Ovary (tissue), 9 donors: ENCODE measurements around the gene DNMT3A. TPM values are rescaled to one million over a fixed set of nuclear protein-coding genes. Genes with fewer than 3 reads are reported as not detected.

Experiments
- DNase-seq, 5 donors: peaks; one replicate each; pipeline ENCODE4 v3.0.0-alpha.2; 2019 to 2020
- H3K27ac ChIP-seq, 2 donors: fragments of 200-600 bp; one replicate each; pipeline versions ENCODE4 v1.5.1 to v1.8.0; 2019 to 2022
- H3K27me3 ChIP-seq: fragments of 200-600 bp; one replicate; pipeline ENCODE4 v1.8.0; 2022
- H3K36me3 ChIP-seq: fragments of 200-600 bp; sonication (generic); one replicate; pipeline ENCODE4 v1.5.1; 2019
- H3K4me1 ChIP-seq: one replicate; pipeline ENCODE4 v1.8.1; 2013; ENCODE audit warnings: mild to moderate bottlenecking, moderate library complexity; ENCODE audit not compliant: insufficient read depth
- H3K4me3 ChIP-seq: fragments of 200-600 bp; sonication (generic); one replicate; pipeline ENCODE4 v1.5.1; 2017
- H3K9me3 ChIP-seq, 2 donors: fragments of 200-600 bp in 1 of 2; sonication (generic) in 1 of 2; one replicate each; pipeline versions ENCODE4 v1.5.1 to v1.8.1; 2013 to 2019; ENCODE audit warnings: mild to moderate bottlenecking in 1 of 2, moderate library complexity in 1 of 2
- EP300 ChIP-seq: sonication (generic); formaldehyde crosslinking; IDR thresholded peaks from one replicate; pipeline ENCODE4 v1.6.1; 2017; ENCODE audit warnings: antibody characterized with exemption
- POLR2A ChIP-seq: fragments of 450-650 bp; IDR thresholded peaks from one replicate; pipeline ENCODE4 v1.6.1; 2017; ENCODE audit warnings: antibody characterized with exemption, mild to moderate bottlenecking, moderate library complexity
- WGBS, 3 donors: extraction: QIAGEN DNeasy Blood & Tissue Kit in 1 of 3; methylation state at CpG; one replicate each; pipeline versions ENCODE4 v1.1.5 to v1.1.7; 2013 to 2017; 5-methylcytosine and 5-hydroxymethylcytosine counted together
- intact Hi-C, 4 donors: fragments of 100-400 bp; cut with DNase I; formaldehyde crosslinking; loops; one replicate each; pipeline versions ENCODE4 v1.11.0 to v1.15.1; 2022 to 2023
- polyA plus RNA-seq, 2 donors: library from polyadenylated mRNA; stranded (reverse); fragments of 200-250 nt in 1 of 2; fragments of 350-450 nt in 1 of 2; fragmentation: Illumina TruSeq in 1 of 2; extraction: RNeasy Lipid Tissue Mini Kit (QIAGEN cat#74804) in 1 of 2; gene quantifications; one replicate each; pipeline ENCODE4 v1.2.3, GENCODE V29; 2013 to 2014
- total RNA-seq, 7 donors: library from RNA; depleted of rRNA in 2 of 7; stranded (reverse); fragments of >200 nt in 2 of 7; fragmentation: NEBNext Ultra II Directional in 3 of 7; extraction: Animal tissue kit (Norgen Biotek cat#: 25700) in 3 of 7; gene quantifications; one replicate each; pipeline versions ENCODE4 v1.1.0 to v1.2.4, GENCODE V29; 2016 to 2023
- TF ChIP-seq, protein P1 (sequence below), 3 donors: fragments of 450-650 bp in 2 of 3; fragments of 200-600 bp in 1 of 3; IDR thresholded peaks; one replicate each; pipeline versions ENCODE4 v1.5.1 to v1.8.0; 2016 to 2022; ENCODE audit warnings: antibody characterized with exemption in 3 of 3, mild to moderate bottlenecking in 1 of 3
- donor health status: DM: no; HTN: no; CAD: no; lungs with moderate emphysema.
- donor health status: DM: no; HTN: no; CAD: no.
- donor health status: Bipolar disorder and iron deficiency.
- donor health status: DM: yes; HTN: yes; CAD: no.
- donor health status: DM: no; HTN: no; CAD: no.
- donor health status: DM: yes; HTN: yes; CAD: no.

Gene DNMT3A
- total and polyA plus RNA-seq, 9 donors = 11.3 to 72.7 (median 46.7) TPM

DNA sequence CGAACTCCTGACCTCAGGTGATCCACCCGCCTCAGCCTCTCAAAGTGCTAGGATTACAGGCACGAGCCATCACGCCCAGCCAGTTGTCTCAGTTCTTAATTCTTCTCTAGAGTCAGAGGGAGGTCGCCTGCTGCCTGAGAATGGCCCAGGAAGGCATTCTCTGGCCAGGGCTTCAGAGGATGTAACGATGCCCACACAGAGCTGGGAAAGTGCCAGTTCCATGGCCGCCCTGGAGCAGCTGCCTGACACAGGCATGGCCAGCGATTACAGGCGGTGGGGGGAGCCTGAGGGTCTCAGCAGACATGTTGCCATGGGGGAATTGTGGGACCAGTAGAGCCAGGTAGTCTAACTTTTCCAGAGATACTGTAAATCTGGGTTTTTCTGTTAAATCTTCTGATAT is 25.6 kb upstream of the DNMT3A start:
- TF ChIP-seq EP300 (no peak), POLR2A (no peak)
- TF ChIP-seq, protein P1, sequence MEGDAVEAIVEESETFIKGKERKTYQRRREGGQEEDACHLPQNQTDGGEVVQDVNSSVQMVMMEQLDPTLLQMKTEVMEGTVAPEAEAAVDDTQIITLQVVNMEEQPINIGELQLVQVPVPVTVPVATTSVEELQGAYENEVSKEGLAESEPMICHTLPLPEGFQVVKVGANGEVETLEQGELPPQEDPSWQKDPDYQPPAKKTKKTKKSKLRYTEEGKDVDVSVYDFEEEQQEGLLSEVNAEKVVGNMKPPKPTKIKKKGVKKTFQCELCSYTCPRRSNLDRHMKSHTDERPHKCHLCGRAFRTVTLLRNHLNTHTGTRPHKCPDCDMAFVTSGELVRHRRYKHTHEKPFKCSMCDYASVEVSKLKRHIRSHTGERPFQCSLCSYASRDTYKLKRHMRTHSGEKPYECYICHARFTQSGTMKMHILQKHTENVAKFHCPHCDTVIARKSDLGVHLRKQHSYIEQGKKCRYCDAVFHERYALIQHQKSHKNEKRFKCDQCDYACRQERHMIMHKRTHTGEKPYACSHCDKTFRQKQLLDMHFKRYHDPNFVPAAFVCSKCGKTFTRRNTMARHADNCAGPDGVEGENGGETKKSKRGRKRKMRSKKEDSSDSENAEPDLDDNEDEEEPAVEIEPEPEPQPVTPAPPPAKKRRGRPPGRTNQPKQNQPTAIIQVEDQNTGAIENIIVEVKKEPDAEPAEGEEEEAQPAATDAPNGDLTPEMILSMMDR (IDR thresholded peaks at IDR 0.05) = no peak
- Histone ChIP-seq H3K27me3 (no peaks in the 10 kb centered on the region), H3K36me3 (no peaks in the 10 kb centered on the region), H3K9me3 (no peaks in the 10 kb centered on the region), H3K4me1 (peaks cover 3% of the 10 kb centered on the region), H3K4me3 (no peak overlapping the region), H3K27ac (no peak overlapping the region)
- no peak for DNase-seq
- 78 to 85% (median 84%) methylated on average over 9 of the region's 9 CpGs for WGBS, 3 donors
- intact Hi-C loops = no loop called here

DNA sequence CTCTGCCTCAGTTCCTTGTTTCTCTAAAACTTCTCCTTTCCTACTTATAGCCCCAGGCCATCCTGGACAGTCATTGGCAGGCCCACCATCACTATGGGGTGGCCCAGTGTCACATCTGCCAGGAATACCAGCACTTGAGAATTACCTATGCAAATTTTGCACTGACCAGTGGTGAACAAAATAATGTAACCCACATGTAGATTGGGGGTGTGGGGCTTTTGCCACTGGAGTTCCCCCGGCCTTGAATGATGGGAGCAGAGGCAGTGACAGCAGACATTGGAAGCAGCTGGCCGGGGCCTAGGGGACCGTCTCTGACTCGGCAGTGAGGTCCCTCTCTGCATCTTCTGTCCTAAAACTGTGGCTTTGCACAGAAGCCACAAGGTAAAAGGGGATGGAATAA is 24.9 kb upstream of the DNMT3A start:
- intact Hi-C loops = no loop called here
- no peaks in the 10 kb centered on the region for H3K27me3 ChIP-seq
- no peak overlapping the region for H3K27ac ChIP-seq
- no peak overlapping the region for H3K4me3 ChIP-seq
- WGBS, 3 donors = 81 to 92% (median 85%) methylated on average over 4 of the region's 4 CpGs
- H3K4me1 ChIP-seq = peaks cover 4% of the 10 kb centered on the region
- no peaks in the 10 kb centered on the region for H3K9me3 ChIP-seq
- H3K36me3 ChIP-seq = no peaks in the 10 kb centered on the region
- TF ChIP-seq, protein P1 (IDR thresholded peaks at IDR 0.05) = no peak
- TF ChIP-seq POLR2A = no peak
- no peak for TF ChIP-seq EP300
- no peak for DNase-seq

DNA sequence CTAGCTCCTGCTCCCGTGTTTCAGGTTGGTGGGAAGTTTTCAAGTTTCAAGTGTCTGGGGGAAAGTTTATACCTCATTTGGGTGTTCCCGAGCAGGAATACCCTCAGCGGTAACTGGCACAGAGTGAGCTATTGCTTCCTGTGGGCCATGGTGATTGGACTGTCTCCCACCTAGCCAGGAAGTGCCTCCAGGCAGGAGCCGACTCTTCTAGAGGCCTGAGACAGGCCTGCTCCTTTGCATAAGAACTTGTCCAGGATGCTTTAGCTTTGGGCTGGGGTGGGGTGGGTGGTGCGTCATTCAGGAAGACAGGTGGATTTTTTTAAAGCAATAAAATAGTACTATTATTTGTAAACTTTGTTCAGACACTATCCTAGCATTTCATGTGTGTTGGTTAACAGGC is 23.5 kb upstream of the DNMT3A start:
- no peak overlapping the region for H3K4me3 ChIP-seq
- no peak overlapping the region for H3K27ac ChIP-seq
- no peaks in the 10 kb centered on the region for H3K36me3 ChIP-seq
- DNase-seq = no peak
- 43 to 52% (median 47%) methylated on average over 5 of the region's 5 CpGs for WGBS, 3 donors
- intact Hi-C loops = no loop called here
- H3K9me3 ChIP-seq = no peaks in the 10 kb centered on the region
- peaks cover 7% of the 10 kb centered on the region for H3K4me1 ChIP-seq
- TF ChIP-seq EP300 = no peak
- no peak for TF ChIP-seq POLR2A
- TF ChIP-seq, protein P1 (IDR thresholded peaks at IDR 0.05) = no peak
- no peaks in the 10 kb centered on the region for H3K27me3 ChIP-seq

DNA sequence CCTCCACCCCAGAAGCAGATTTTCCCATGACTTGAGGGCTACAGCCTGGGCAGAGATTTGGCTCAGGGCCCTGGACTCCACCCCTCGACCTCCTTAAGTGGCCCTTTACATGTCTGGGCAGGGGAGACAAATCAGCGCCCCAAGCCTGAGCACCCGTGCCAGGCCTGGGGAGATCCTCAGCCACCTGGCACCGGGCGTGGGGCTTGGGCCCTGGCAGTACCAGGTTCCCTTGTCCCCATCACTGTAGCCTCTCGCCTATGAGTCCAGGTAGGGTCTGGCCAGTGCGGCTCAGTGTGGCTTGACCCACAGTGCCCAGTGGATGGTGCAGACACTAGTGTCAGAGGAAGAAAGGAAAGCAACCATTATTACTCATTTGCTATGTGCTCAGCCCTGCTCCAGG is 22.0 kb upstream of the DNMT3A start:
- Histone ChIP-seq H3K4me1 (peaks cover 7% of the 10 kb centered on the region), H3K27ac (no peak overlapping the region), H3K4me3 (no peak overlapping the region), H3K27me3 (no peaks in the 10 kb centered on the region), H3K9me3 (no peaks in the 10 kb centered on the region), H3K36me3 (no peaks in the 10 kb centered on the region)
- intact Hi-C loops = no loop called here
- no peak for DNase-seq
- WGBS, 3 donors = 91 to 93% (median 91%) methylated on average over 7 of the region's 7 CpGs
- TF ChIP-seq POLR2A (no peak), EP300 (no peak)
- TF ChIP-seq, protein P1 (IDR thresholded peaks at IDR 0.05) = no peak
